T-helper 2 cell treated with Interferon-gamma antibody and Interleukin-4, amounts not matched to agents 100 ng/mL and 5 ng/mL, for 36 hours (primary cell): Measurements from ENCODE around the gene ID1. TPM values are rescaled to one million over a fixed set of nuclear protein-coding genes. Genes with fewer than 3 reads are reported as not detected.

Experiments used
- intact Hi-C: fragments of 100-400 bp; cut with micrococcal nuclease; formaldehyde crosslinking; loops from one replicate; pipeline ENCODE4 v1.15.1; 2023
- total RNA-seq: library from RNA; stranded (reverse); gene quantifications from 2 replicates; pipeline ENCODE4 v1.2.3, GENCODE V29; 2022

The ID1 gene
- total RNA-seq = 0.18 and 0.59 TPM in 2 replicates

- intact Hi-C loops = loop anchor here (1.0 to 2.0 kb wide), 3 partner anchors 18 to 118 kb away; no protein-coding TSS in a partner anchor
Observed at GRCh38 chr20:31605031-31605901, at the start of gene ID1. TSS of gene ID1 (plus strand) at chr20:31605289. CDS start at chr20:31605388, 99 bp downstream.

GRCh38 chr20:31559704-31560093, 45.4 kb upstream of the ID1 start:
- intact Hi-C loops = loop anchor here (1.0 to 5.0 kb wide), 2 partner anchors 42 to 54 kb away; no protein-coding TSS in a partner anchor

- intact Hi-C loops = loop anchor here (1.0 kb wide), 1 partner anchor 53 kb away; no protein-coding TSS in a partner anchor
Observed at GRCh38 chr20:31560094-31560745, 44.9 kb upstream of the ID1 start.

GRCh38 chr20:31560746-31561598, 44.1 kb upstream of the ID1 start:
- intact Hi-C loops = loop anchor here (1.0 kb wide), 1 partner anchor 52 kb away; no protein-coding TSS in a partner anchor

GRCh38 chr20:31562241-31562640, 42.8 kb upstream of the ID1 start:
- intact Hi-C loops = no loop called here

GRCh38 chr20:31564284-31564683, 40.8 kb upstream of the ID1 start:
- intact Hi-C loops = no loop called here

DNA sequence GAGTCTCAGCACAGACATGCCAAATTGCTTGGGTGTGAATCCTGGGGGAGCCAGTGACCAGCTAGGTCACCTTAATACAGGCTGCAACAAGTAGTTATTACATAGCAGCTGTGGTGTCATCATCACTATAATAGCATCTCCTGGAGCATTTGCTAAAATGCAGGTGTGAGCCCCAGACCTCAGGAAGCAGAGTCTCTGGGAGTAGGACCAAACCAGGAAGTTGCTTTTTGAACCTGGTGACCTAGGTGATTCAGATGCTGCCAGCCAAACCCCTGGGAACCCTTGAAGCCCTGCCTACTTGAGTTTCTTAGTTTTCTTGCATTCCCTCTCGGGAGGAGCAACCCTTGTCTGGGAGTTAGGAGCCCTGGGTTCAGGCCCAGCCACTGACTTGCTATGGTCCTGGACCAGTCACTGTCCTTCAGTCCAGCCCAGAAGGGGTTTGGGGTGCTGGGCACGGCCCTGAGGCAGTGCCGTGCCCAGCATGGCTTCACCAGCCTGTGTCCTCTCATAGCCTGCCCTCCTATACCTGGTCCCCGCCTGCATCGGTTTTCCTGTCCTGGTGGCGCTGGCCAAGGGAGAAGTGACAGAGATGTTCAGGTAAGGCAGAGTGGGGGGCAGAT, 39.3 kb upstream of the ID1 start:
- intact Hi-C loops = no loop called here

DNA sequence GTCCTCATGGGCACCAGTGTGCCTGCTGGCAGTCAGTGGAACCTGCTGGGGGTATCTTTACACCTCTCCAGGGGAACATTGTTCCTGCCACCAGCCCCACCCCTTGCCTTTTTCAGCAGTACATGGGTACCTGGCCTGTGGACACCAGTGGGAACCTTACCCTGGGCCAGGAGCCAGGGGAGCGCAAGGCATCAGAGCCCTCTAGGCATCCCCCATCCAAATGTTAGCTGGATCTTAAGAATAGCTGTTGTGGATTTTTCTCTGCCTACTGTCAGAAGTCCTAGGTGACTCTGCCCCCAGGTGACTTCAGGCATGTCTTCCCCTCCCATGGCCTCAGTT, 38.8 kb upstream of the ID1 start:
- intact Hi-C loops = no loop called here

DNA sequence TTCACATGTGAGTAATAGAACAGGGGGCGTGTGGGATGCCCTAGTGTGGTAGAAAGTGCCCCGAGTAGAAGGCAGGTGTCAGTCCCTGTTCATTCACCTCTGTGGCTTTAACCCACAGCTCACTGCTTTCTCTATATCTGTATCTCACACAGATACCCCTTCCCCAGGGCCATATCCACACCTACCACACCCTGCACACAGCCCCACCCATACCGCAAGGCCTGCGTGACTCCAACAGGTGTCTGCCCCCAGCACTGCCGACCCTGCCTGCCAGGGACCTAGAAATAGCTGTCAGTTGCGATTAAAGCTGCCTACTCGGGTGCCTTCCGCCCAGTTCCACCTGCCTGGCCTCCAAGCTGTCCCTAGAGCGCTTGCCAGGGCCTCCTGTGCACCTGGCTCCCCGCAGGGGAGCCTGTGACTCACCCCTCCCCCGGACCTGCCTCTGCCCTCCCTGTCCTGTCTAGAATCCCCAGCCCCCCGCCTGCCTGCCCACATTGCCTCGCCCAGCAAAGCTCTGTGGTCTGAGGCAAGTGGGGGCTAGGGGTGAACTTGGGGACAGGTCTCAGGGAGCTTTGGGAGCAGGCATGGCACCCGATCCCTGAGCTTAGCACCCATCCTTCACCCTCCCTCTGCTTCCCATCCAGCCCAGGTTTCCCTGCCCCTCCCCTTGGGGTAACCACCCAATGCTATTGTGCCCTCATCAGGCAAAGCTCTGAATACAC, 38.3 kb upstream of the ID1 start:
- intact Hi-C loops = no loop called here

GRCh38 chr20:31567380-31567720, 37.7 kb upstream of the ID1 start:
- intact Hi-C loops = no loop called here

DNA sequence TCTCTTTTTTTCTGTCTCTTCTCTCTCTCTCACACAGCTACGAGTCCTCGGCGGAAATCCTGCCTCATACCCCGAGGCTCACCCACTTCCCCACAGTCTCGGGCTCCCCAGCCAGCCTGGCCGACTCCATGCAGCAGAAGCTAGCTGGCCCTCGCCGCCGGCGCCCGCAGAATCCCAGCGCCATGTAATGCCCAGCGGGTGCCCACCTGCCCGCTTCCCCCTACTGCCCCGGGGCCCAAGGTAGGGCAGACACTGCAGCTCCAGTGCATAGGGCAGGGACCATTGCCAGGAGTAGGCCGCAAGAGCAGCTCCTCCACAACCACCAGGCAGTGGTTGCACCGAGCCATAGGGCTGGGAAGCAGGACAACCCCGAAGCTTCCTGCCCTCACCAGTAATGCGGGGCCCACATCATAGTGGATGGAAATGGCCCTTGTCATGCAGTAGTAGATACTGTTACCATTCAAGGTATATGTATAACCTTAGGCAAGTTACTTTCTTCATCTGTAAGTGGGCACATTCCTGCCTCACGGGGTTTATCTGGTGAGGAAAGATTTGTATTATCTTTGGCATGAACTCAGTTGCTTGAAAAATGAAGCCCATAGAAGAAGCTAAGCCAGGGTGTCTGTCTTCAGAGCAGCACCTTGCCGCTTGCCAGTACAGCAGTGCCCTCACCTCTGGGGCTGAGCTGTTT, 36.9 kb upstream of the ID1 start:
- intact Hi-C loops = no loop called here

DNA sequence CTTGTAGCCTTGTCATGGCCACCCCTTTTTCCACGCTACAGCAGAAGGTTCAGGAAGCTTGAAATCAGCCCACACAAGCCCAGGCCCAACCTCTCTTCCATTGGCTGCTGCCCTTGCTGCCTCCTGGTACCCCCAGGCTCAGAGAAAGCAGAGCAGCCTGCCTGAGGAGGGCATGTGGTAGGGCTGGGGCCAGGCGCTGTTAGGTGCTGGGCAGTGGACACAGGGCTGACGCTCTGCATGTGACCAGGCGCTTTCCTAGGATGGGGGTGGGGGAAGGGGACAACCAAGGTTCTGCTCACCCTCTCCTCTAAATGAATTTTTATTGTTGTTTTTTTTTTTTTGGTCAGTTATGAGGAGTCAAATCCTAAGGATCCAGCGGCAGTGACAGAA, 36.3 kb upstream of the ID1 start:
- intact Hi-C loops = loop anchor here (1.0 kb wide), 1 partner anchor 45 kb away; no protein-coding TSS in a partner anchor

DNA sequence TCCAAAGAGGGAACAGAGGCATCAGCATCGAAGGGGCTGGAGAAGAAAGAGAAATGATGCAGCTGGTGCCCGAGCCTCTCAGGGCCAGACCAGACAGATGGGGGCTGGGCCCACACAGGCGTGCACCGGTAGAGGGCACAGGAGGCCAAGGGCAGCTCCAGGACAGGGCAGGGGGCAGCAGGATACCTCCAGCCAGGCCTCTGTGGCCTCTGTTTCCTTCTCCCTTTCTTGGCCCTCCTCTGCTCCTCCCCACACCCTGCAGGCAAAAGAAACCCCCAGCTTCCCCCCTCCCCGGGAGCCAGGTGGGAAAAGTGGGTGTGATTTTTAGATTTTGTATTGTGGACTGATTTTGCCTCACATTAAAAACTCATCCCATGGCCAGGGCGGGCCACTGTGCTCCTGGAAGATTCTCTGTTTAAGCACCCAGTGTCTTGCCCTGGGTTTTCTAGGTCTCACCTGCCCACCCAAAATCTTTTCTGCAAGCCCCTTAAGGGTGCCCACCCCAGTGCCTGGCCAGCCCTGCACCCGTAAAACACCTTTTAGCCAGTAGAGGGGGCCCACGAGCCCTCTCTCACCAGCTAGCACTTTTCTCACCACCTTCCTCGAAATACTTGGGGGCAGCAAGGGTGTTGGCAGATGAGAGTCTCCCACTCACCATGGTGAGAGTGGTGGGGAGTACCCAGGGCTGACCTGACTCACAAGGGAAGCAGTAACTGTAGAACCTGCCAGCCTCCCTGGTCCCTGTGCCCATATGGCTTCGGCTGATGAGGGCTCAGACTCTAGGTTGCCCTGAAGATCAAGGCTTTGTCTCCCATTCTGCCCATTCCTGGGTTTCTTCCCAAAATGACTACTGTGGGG, 35.7 kb upstream of the ID1 start:
- intact Hi-C loops = loop anchor here (1.0 kb wide), 1 partner anchor 44 kb away; no protein-coding TSS in a partner anchor

DNA sequence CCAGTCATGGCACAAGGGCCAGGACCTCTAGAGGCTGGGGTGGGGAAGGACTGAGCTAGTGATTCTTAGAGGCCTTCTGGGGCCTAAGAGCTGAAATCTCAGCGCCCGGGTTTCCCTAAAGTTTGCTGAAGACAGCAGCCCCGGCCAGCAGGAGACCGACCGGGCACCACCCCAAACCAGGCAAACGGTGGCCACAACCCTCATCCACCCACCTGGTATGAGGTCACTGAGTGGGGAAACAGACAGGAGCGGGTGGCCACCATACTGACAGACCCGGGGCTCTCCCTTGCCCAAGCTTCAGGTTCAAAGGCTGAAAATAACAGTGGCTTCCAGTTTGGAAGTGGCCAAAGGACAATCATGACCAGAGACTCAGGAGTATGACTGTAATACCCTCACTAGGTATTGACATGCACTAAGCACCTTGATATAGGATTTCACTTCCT, 35.0 kb upstream of the ID1 start:
- intact Hi-C loops = no loop called here

GRCh38 chr20:31570735-31571617, 34.1 kb upstream of the ID1 start:
- intact Hi-C loops = no loop called here

DNA sequence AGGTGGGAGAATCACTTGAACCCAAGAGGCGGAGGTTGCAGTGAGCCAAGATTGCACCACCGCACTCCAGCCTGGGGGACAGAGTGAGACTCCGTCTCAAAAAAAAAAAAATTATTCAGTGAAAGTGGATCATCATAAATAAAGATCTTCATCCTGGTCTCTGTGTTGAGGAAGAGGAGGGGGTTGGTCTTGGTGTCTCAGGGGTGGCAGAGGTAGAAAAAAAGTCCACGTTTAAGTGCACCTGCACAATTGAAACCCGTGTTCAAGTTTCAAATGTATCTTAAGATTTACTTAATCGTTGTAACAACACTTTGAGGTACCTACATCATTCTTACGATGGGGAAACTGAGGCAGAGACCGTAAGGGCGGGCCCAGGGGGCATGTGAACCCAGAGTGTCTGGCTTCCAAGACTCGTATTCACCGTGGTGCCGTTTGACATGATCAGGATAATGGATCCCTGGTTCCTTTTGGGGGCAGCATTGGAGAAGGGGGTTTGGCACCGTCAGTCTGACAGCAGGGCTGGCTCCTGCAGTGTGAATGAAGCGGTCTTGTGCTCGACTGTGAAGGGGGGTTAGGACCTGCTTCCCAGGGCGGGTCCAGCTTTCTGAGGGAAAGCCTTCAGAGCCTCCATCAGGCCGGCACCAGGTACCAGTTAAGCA, 32.9 kb upstream of the ID1 start:
- intact Hi-C loops = loop anchor here (2.0 kb wide), 1 partner anchor 151 kb away; the partner anchor contains the start of gene BCL2L1
